Stimulated activated CD8-positive, alpha-beta memory T cell treated with anti-CD3 and anti-CD28 coated beads, Interleukin-4, amount 100 ng/mL, for 48 hours (primary cell): ENCODE data around the gene TNS3.

Experiments used
- DNase-seq: peaks from one replicate; pipeline ENCODE4 v3.0.0-alpha.2; 2020

The TNS3 gene

DNA sequence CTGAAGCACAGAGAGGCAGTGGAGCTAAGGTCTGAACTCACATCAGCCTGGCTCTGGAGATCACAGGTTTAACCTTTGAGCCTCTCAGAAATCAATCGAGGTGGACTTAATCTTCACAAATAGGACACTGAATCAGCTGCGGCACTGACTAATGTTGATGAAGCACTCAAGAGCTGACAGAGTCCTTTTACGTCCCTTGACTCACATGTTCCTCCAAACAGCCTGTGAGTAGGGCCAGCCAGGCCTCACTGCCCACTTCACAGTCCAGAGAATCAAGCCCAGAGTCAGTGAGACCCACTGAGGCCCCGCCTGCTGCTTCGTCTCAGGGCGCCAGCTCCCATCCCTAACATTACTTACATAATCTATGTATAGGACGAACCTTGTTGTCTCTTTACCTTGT, 63.1 kb downstream of the TNS3 start:
- no peak for DNase-seq

DNA sequence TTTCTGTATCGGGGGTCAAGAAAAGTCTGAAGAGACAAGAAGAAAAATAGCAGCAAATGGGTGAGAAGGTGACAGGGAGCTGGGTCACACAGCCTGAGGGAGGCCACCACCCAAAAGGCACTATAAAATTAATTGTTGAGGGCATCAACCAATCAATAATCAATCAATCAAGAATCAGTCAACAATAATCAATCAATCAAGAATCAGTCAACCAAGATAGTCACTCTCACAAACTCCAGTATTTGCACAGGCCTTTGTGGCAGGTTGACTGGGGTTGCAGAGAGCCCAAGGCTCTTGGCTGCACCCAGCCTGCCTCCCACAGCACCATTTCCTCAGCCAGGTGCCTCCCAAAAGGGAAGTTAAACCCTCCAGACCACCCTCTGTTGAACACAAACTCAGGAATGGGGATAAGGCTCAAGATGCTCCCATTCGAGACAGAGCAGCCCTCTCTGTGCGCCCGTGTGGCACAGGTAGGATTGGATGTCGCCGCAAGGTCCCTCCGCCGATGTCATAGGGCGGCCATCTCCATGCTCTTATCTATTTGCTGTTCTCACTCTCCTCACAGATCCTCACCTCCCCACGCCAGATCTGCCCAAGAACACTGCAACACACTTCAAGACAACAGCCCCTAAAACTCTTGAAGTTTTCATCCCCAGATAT, 64.0 kb downstream of the TNS3 start:
- DNase-seq = no peak

DNA sequence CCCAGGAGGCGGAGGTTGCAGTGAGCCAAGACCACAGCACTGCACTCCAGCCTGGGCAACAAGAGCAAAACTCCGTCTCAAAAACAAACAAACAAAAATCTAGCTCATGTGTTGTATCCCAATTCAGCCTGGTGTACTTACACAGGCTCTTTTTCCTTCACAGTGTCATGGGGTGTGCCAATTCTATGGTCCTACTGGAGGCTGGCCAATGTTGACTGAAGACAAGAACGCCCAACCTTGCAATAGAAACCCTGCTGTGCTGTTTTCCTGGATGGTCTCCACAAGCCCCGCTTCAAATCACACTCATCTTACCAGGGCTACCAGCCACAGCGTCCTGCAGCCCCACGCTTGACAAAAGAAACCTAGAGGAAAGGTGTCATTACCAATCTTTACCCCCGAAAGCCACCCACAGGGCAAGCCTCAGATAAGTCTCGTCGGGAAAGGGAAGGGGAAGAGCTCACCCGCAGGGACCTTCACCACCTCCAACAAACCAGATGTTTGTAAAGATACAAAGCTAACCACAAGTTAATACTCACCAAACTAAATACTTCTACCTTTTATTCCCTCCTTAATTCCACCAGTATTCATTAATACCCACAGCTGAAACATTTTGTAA, 64.8 kb downstream of the TNS3 start:
- no peak for DNase-seq

- no peak for DNase-seq
Measured at GRCh38 chr7:47516386-47516785, 65.5 kb downstream of the TNS3 start.

- DNase-seq = no peak
Measured at GRCh38 chr7:47515305-47515834, 66.5 kb downstream of the TNS3 start.

GRCh38 chr7:47514818-47515217, 67.1 kb downstream of the TNS3 start:
- no peak for DNase-seq

DNA sequence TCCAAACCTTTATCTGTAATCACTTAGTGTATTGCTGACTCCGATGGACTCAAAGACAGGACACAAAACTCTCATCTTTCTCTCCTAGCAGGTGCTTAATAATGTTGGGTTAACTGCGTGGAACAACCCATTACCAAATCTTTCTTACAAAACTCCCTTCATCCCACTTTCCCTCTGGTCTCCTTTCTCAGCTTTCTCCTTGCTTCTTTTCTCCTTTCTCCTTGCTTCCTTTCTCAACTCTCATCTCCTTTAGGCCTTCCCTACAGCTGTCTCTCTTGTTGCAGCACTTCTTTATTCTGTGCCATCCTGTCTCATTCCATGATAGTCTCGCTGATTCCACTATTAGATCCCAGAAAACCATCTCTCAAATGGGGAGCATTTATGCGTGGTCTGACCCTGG, 67.5 kb downstream of the TNS3 start:
- no peak for DNase-seq

DNA sequence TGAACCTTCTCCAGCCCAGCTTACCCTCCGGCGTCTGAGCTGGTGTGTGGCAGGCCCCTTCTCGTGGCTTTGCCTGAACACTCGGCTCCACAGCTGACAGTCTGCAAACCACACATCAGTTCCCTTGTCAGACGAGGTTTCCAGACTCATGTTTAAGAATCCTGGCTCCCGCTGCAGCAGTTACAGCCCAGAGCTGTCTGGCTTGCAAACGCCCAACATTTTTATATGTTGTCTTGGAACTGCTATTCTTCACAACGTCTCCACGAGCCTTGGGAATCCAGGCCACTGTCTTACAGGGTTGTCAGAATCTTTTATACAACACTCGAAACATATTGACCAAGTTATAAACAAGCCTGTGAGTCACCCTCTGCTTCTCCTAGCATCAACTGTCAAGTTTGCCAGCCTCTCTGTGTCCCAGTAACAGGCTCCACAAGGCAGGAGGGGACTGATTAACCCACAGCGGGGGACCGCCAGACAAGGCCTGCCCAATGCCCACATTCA, 68.1 kb downstream of the TNS3 start:
- DNase-seq = no peak

GRCh38 chr7:47512481-47513176, 69.3 kb downstream of the TNS3 start:
- no peak for DNase-seq

DNA sequence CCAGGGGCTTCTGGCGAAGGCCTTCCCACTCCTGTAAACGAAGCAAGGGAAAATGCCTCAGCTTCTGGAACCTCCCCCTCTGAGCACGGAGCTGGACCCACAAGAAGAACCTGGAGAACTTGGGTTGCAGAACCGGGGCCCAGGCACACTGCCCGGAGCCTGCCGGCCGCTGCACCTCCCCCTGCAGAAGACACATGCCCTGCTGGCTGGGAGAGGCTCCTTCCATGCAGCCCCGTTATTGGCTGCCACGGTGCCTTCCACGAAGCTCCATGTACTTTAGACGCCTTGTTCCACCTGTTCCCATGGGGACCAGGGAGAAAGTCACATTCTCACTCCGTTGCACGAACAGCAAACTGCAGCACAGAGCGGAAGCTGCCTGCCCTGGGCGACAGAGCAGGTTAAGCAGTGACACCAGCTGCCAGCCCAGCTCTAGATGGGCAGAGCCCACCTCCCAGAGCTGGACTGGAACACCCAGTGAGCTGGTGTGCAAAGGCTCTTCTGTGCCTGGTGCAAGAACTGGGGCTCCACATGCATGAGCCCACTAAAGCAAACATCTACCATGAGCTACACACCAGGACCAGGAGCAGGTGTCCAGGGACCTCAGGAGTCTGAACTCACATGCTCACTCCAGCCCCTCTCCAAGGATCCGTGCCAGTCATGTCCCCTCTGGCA, 70.1 kb downstream of the TNS3 start:
- no peak for DNase-seq

- no peak for DNase-seq
Measured at GRCh38 chr7:47510786-47511185, 71.1 kb downstream of the TNS3 start.

DNA sequence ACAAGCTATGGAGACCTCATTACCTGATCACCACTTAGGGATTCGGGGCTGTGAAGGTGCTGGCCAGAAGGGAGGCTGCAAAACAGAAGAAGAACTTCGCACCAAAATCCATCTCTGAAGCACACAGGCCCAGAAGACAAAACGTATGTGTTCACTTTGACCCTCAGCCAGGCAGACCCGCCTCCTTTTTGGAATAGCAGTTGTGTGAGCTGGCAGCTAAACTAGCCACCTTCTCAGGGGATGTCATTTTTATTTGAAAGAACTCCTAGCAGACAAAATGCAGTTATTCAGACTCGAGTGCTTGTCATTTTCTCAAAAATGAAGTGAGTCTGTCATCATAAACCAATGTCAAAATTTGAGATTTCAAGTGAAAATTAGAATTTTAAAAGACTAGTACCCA, 71.7 kb downstream of the TNS3 start:
- DNase-seq = no peak

- no peak for DNase-seq
Measured at GRCh38 chr7:47509571-47509970, 72.3 kb downstream of the TNS3 start.

GRCh38 chr7:47508389-47509380, 73.2 kb downstream of the TNS3 start:
- DNase-seq = no peak

GRCh38 chr7:47507522-47507921, 74.4 kb downstream of the TNS3 start:
- DNase-seq = no peak

DNA sequence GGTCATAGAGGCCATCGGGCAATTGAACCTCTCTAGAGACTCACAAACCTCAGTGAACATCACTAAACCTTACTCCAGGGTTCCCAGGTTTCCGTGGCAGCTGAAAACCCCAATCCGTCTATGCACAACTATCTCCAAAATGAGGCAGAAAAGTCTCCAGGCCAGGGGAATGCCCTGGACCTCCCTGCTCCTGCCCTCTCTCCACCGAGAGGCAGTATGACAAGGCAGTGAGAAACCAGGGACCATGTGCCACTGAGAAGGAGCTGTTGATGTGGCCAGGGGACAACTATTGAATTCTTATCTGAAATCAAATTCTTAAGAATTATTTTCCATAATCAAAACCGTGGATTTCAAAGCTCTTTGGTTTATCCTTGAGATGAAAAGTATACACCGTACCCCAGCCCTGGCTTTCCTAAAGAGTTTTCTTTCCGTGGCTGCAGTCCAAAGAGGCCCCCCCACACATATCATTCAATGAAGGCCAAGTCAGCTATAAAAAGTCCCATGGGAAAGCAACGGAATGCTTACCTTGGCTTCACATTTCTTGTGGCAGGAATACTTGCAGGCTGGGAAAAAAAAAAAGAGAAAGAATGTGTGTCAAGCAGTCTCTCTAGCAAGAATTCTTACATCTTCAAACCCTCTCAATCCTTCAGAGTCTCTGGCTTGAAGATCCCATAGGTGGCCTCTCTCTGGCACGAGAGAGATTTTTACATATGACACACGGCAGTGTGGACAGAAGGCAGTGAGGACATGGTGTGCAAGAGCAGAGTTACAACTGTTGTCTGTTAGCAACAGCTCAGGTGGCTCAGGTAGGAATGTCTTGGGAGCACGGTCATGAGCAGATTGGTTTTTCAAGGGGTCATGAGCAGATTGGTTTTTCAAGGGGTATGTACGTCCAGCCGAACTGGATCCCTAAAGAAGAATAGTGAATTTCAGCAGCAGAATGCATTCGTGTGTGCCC, 75.2 kb downstream of the TNS3 start:
- DNase-seq = no peak

DNA sequence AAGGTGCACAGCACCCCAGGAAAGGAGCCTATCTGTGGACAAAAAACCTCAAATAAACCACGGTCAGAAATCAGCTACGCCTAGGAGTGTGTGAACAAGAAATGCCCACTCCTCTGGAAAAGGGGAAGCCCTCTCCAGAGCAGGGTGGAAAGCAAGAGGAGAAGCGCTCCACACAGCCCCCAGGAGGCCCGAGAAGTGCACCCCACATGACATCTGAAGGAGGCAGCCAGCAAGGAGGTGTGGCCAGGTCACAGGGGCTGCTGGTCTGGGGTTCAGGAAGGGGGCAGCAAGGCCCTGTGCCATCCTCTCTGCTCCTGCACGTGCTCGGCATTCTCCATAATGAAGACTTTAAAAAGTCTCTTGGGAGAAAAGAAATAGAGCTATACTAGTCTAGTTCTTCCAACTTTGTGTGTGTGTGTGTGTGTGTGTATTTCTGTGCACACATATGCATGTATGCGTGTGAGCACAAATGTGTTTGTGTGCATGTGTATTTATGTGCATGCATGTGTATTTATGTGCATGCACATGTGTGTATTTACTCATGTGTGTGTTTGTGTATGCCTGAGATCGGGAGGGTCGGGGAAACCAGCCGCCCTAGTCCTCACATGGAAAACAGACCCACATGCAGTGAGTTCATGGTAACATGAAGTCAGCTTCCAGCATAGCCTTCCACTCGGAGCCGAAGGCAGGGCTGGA, 76.5 kb downstream of the TNS3 start:
- DNase-seq = no peak

DNA sequence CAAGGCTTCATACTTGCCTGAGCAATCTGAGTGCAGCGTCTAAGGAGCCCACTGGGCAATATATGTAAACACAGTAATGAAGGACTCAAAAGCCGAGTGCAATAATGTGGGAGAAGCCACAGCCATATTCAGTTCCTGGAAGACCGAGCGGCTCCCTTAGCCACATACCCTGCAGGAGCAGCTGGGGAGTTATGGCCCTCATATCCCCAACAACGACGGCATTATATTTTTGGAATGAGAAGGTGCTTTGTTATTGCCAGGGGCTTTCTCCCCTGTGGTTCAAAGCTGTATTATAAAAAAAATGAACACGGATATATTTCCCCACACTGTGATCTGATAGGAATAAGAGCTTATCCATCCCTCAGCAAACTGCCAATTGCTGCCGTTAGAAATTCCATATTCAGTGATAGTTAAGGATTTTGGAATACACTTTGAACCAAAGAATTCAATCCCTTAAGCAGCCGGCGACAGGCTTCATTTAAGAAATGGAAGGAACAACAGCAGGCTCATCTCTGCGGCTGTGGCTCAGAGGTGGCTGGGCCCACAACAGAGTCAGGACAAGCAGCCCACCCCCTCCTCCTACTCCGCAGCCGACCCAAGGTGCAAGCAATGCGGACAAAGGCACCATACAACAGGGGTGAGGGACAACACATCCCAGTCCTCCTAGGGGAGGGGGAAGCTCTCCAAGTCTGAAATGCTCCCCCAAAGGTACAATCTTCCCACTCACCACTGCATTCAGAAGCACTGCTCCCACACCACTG, 77.2 kb downstream of the TNS3 start:
- no peak for DNase-seq

GRCh38 chr7:47503281-47503680, 78.6 kb downstream of the TNS3 start:
- no peak for DNase-seq
